Adrenal gland (tissue), 12 donors: ENCODE measurements around the gene ARHGAP5. TPM values are rescaled to one million over a fixed set of nuclear protein-coding genes. Genes with fewer than 3 reads are reported as not detected.

Experiments
- DNase-seq, 7 donors: peaks; one replicate each; pipeline ENCODE4 v3.0.0-alpha.2; 2019 to 2020
- H3K27ac ChIP-seq, 5 donors: fragments of 200-600 bp; sonication (generic) in 4 of 5; 1 replicate in 3 of 5; 2 replicates in 2 of 5; pipeline versions ENCODE4 v1.5.1 to v1.8.0; 2016 to 2020; ENCODE audit warnings: mild to moderate bottlenecking in 1 of 5
- H3K27me3 ChIP-seq: fragments of 200-600 bp; 2 replicates; pipeline ENCODE4 v1.8.0; 2021
- H3K36me3 ChIP-seq, 2 donors: fragments of 200-600 bp; replicated peaks in 1 of 2; 1 replicate in 1 of 2; 2 replicates in 1 of 2; pipeline versions ENCODE4 v1.5.1 to v1.8.0; 2018 to 2022
- H3K4me1 ChIP-seq, 2 donors: fragments of 200-600 bp; replicated peaks in 1 of 2; 1 replicate in 1 of 2; 2 replicates in 1 of 2; pipeline versions ENCODE4 v1.5.1 to v1.8.0; 2018 to 2021
- H3K4me3 ChIP-seq, 4 donors: fragments of 200-600 bp; sonication (generic) in 3 of 4; one replicate each; pipeline ENCODE4 v1.5.1; 2016 to 2018
- H3K9me3 ChIP-seq, 3 donors: fragments of 200-600 bp; sonication (generic) in 1 of 3; replicated peaks in 1 of 3; 1 replicate in 2 of 3; 2 replicates in 1 of 3; pipeline versions ENCODE4 v1.5.1 to v1.8.0; 2016 to 2021
- POLR2A ChIP-seq, 2 donors: fragments of 450-650 bp; IDR thresholded peaks; one replicate each; pipeline ENCODE4 v1.6.1; 2017; ENCODE audit warnings: antibody characterized with exemption in 2 of 2, mild to moderate bottlenecking in 2 of 2, moderate library complexity in 1 of 2
- WGBS, 4 donors: extraction: QIAGEN DNeasy Blood & Tissue Kit in 2 of 4; methylation state at CpG; one replicate each; pipeline versions ENCODE4 v1.1.5 to v1.1.7; 2013 to 2017; 5-methylcytosine and 5-hydroxymethylcytosine counted together
- intact Hi-C, 2 donors: fragments of 100-400 bp; cut with DNase I; formaldehyde crosslinking; loops; one replicate each; pipeline versions ENCODE4 v1.14.1 to v1.15.0; 2022 to 2023
- polyA plus RNA-seq, 3 donors: library from polyadenylated mRNA; stranded (reverse); fragments of 200-250 nt in 2 of 3; fragments of 350-450 nt in 1 of 3; fragmentation: Illumina TruSeq in 1 of 3; extraction: RNeasy Lipid Tissue Mini Kit (QIAGEN cat#74804) in 1 of 3; gene quantifications; one replicate each; pipeline ENCODE4 v1.2.3, GENCODE V29; 2013 to 2014
- total RNA-seq, 9 donors: library from RNA; depleted of rRNA in 4 of 9; stranded (reverse); fragments of >200 nt in 4 of 9; fragments of 120-200 nt in 1 of 9; fragmentation: NEBNext Ultra II Directional in 1 of 9; extraction: Animal tissue kit (Norgen Biotek cat#: 25700) in 1 of 9; gene quantifications; one replicate each; pipeline versions ENCODE4 v1.1.0 to v1.2.4, GENCODE V29; 2013 to 2023
- TF ChIP-seq, protein P1 (sequence below), 6 experiments: fragments of 450-650 bp in 4 of 6; fragments of 200-600 bp in 2 of 6; sonication (generic) in 1 of 6; IDR thresholded peaks; 1 replicate in 5 of 6; 2 replicates in 1 of 6; pipeline versions ENCODE4 v1.5.1 to v1.8.0; 2016 to 2021; ENCODE audit warnings: antibody characterized with exemption in 6 of 6, mild to moderate bottlenecking in 2 of 6, moderate library complexity in 1 of 6
- donor health status: healthy with polysubstance abuse.
- donor health status: Bipolar disorder and iron deficiency.
- donor health status: DM: yes; HTN: yes; CAD: no.
- donor health status: DM: no; HTN: no; CAD: no.
- donor health status: DM: no; HTN: no; CAD: no.
- donor health status: DM: yes; HTN: yes; CAD: no.

The ARHGAP5 gene
- total and polyA plus RNA-seq, 12 donors, result 11.9 to 100.0 (median 76.8) TPM

DNA sequence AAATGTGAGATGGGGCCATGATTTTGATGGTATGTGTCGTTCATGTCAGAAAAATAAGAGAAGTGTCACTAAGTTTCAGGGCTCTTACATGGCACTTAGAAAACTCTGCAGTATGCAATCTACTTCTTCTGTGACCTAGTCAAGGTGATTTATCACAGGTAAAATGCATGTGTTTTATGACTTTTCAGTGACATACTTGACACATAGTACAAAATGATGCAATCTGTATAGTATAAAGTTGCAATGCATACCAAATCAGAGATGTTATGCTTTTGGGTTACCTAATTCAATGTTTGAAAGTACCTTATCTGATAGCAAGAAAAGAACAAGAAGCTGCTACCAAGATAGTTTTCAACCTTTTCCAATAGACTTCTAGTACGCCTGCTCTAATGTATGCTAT lies 21.9 kb upstream of the ARHGAP5 start:
- H3K9me3 ChIP-seq, result no peaks in the 10 kb centered on the region
- H3K4me3 ChIP-seq, result no peak overlapping the region
- TF ChIP-seq, protein P1, sequence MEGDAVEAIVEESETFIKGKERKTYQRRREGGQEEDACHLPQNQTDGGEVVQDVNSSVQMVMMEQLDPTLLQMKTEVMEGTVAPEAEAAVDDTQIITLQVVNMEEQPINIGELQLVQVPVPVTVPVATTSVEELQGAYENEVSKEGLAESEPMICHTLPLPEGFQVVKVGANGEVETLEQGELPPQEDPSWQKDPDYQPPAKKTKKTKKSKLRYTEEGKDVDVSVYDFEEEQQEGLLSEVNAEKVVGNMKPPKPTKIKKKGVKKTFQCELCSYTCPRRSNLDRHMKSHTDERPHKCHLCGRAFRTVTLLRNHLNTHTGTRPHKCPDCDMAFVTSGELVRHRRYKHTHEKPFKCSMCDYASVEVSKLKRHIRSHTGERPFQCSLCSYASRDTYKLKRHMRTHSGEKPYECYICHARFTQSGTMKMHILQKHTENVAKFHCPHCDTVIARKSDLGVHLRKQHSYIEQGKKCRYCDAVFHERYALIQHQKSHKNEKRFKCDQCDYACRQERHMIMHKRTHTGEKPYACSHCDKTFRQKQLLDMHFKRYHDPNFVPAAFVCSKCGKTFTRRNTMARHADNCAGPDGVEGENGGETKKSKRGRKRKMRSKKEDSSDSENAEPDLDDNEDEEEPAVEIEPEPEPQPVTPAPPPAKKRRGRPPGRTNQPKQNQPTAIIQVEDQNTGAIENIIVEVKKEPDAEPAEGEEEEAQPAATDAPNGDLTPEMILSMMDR (IDR thresholded peaks at IDR 0.05), result no peak
- no peak for TF ChIP-seq POLR2A (IDR thresholded peaks at IDR 0.05)
- no peak overlapping the region for H3K27ac ChIP-seq
- H3K36me3 ChIP-seq, result no peaks in the 10 kb centered on the region
- 44 to 91% (median 47%) methylated on average over 2 of the region's 2 CpGs for WGBS, 4 donors
- no peaks in the 10 kb centered on the region for H3K27me3 ChIP-seq
- intact Hi-C loops, result no loop called here
- no peak for DNase-seq
- peaks cover 0 to 7% of the 10 kb centered on the region in 2 donors for H3K4me1 ChIP-seq

DNA sequence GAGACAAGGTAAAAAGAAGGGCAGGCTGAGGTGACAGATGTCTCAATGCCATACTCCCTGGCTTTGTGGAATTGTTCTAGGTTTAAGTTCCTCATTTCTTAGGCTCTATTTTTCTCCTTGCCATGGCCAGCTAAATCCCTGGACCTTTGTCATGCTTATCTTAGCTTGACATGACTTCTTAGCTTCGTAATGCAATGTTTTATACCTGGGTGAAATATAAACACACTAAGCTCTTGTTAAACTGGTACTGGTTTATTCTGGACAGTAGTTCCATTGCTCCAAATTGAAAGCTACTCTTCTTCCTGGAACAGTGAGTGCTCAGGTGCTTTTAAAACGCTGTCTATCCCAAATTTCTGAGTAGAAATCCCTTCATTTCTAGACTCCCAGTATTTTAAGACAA lies 17.4 kb upstream of the ARHGAP5 start:
- intact Hi-C loops, result no loop called here
- 62 to 80% (median 64%) methylated on average over 2 of the region's 2 CpGs for WGBS, 4 donors

DNA sequence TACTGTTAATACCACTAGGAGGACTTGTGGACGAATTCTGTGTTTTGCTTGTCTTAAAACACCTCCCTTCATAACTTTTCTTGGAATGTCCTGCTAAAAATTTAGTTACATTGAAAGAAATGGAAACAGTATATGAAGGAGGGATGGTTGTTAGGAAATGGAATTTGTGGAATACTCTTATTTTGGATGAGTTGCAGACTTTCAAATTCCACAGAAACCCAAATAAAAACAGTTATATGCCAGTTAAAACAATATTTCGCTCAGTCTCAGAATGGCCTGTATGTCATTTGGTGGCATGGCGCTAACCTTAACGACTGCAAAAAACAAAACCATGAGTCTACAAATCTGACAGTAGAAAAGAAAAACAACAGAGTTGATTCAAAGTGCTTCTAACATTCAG lies 12.2 kb upstream of the ARHGAP5 start:
- intact Hi-C loops, result no loop called here

More for the DNA sequence above, 17.4 kb upstream of the ARHGAP5 start:
- Histone ChIP-seq H3K27me3 (no peaks in the 10 kb centered on the region), H3K9me3 (no peaks in the 10 kb centered on the region), H3K4me1 (no peaks in the 10 kb centered on the region), H3K27ac (no peak overlapping the region), H3K36me3 (no peaks in the 10 kb centered on the region), H3K4me3 (no peak overlapping the region)
- TF ChIP-seq, protein P1 (IDR thresholded peaks at IDR 0.05), result no peak
- no peak for TF ChIP-seq POLR2A (IDR thresholded peaks at IDR 0.05)
- DNase-seq, result no peak

DNA sequence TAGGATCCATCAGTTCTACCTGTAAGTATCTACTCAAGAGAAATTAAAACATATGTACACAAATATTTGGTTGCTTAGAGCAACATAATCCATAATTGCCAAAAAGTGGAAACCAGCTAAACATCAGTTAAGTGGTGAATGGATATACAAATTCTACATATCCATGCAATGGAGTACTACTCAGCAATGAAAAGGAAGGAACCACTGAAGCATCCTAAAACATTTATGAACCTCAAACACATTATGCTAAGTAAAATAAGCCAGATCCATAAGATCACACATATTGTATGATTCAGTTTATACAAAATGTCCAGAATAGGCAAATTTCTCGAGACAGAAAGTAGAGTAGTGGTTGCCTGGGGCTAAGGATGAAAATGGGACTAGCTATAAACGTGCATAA lies 8.4 kb upstream of the ARHGAP5 start:
- no peak overlapping the region for H3K27ac ChIP-seq
- H3K4me1 ChIP-seq, result no peaks in the 10 kb centered on the region
- no peak for DNase-seq
- no peaks in the 10 kb centered on the region for H3K36me3 ChIP-seq
- intact Hi-C loops, result no loop called here
- 79 to 85% (median 83%) methylated on average over 2 of the region's 2 CpGs for WGBS, 4 donors
- H3K4me3 ChIP-seq, result no peak overlapping the region
- TF ChIP-seq, protein P1 (IDR thresholded peaks at IDR 0.05), result no peak
- no peak for TF ChIP-seq POLR2A (IDR thresholded peaks at IDR 0.05)
- no peaks in the 10 kb centered on the region for H3K9me3 ChIP-seq
- no peaks in the 10 kb centered on the region for H3K27me3 ChIP-seq

More for the DNA sequence above, 12.2 kb upstream of the ARHGAP5 start:
- no peak overlapping the region for H3K27ac ChIP-seq
- no peaks in the 10 kb centered on the region for H3K36me3 ChIP-seq
- no peak overlapping the region for H3K4me3 ChIP-seq
- 77 to 82% (median 82%) methylated on average over 4 of the region's 4 CpGs for WGBS, 4 donors
- no peaks in the 10 kb centered on the region for H3K4me1 ChIP-seq
- H3K9me3 ChIP-seq, result no peaks in the 10 kb centered on the region
- no peaks in the 10 kb centered on the region for H3K27me3 ChIP-seq
- TF ChIP-seq, protein P1 (IDR thresholded peaks at IDR 0.05), result no peak
- TF ChIP-seq POLR2A (IDR thresholded peaks at IDR 0.05), result no peak
- DNase-seq, result no peak
